Measurements from ENCODE around the gene VOPP1.

Gene VOPP1

GRCh38 chr7:55490099-55490498 lies 82.2 kb downstream of the VOPP1 start:
- in situ Hi-C loops (cut with MboI; ENCODE audit: low sequenced_read_pairs) = no loop called here

GRCh38 chr7:55489552-55489951 lies 82.8 kb downstream of the VOPP1 start:
- in situ Hi-C loops (cut with MboI; ENCODE audit: low sequenced_read_pairs) = no loop called here

GRCh38 chr7:55488804-55489340 lies 83.4 kb downstream of the VOPP1 start:
- in situ Hi-C loops (cut with MboI; ENCODE audit: low sequenced_read_pairs) = no loop called here

GRCh38 chr7:55488216-55488615 lies 84.1 kb downstream of the VOPP1 start:
- in situ Hi-C loops (cut with MboI; ENCODE audit: low sequenced_read_pairs) = no loop called here

- in situ Hi-C loops (cut with MboI; ENCODE audit: low sequenced_read_pairs) = no loop called here
Observed at GRCh38 chr7:55486991-55487390, 85.3 kb downstream of the VOPP1 start.

- in situ Hi-C loops (cut with MboI; ENCODE audit: low sequenced_read_pairs) = no loop called here
Observed at GRCh38 chr7:55486192-55486590, 86.1 kb downstream of the VOPP1 start.

GRCh38 chr7:55485501-55486191 lies 86.7 kb downstream of the VOPP1 start:
- in situ Hi-C loops (cut with MboI; ENCODE audit: low sequenced_read_pairs) = no loop called here

- in situ Hi-C loops (cut with MboI; ENCODE audit: low sequenced_read_pairs) = no loop called here
Observed at GRCh38 chr7:55484834-55485233, 87.5 kb downstream of the VOPP1 start.

- in situ Hi-C loops (cut with MboI; ENCODE audit: low sequenced_read_pairs) = no loop called here
Observed at GRCh38 chr7:55484241-55484640, 88.1 kb downstream of the VOPP1 start.

GRCh38 chr7:55483046-55483445 lies 89.3 kb downstream of the VOPP1 start:
- in situ Hi-C loops (cut with MboI; ENCODE audit: low sequenced_read_pairs) = no loop called here

- in situ Hi-C loops (cut with MboI; ENCODE audit: low sequenced_read_pairs) = no loop called here
Observed at GRCh38 chr7:55481155-55481554, 91.1 kb downstream of the VOPP1 start.

- in situ Hi-C loops (cut with MboI; ENCODE audit: low sequenced_read_pairs) = no loop called here
Observed at GRCh38 chr7:55478700-55479099, 93.6 kb downstream of the VOPP1 start.

GRCh38 chr7:55477781-55478374 lies 94.4 kb downstream of the VOPP1 start:
- in situ Hi-C loops (cut with MboI; ENCODE audit: low sequenced_read_pairs) = no loop called here

- in situ Hi-C loops (cut with MboI; ENCODE audit: low sequenced_read_pairs) = no loop called here
Observed at GRCh38 chr7:55476852-55477780, 95.2 kb downstream of the VOPP1 start.

- in situ Hi-C loops (cut with MboI; ENCODE audit: low sequenced_read_pairs) = no loop called here
Observed at GRCh38 chr7:55475855-55476803, 96.2 kb downstream of the VOPP1 start.

GRCh38 chr7:55474944-55475854 lies 97.1 kb downstream of the VOPP1 start:
- in situ Hi-C loops (cut with MboI; ENCODE audit: low sequenced_read_pairs) = no loop called here

- in situ Hi-C loops (cut with MboI; ENCODE audit: low sequenced_read_pairs) = no loop called here
Observed at GRCh38 chr7:55473932-55474331, 98.4 kb downstream of the VOPP1 start.

- in situ Hi-C loops (cut with MboI; ENCODE audit: low sequenced_read_pairs) = no loop called here
Observed at GRCh38 chr7:55472928-55473725, 99.2 kb downstream of the VOPP1 start.

All from hTERT RPE-1 (cell line).